Measurements from ENCODE around the gene DLG2.
"Not testable (repeated sequence)": the region's sequence is repeated elsewhere in the genome, so short reads cannot be mapped to it uniquely, and the experiment has no call there.

Gene DLG2

DNA sequence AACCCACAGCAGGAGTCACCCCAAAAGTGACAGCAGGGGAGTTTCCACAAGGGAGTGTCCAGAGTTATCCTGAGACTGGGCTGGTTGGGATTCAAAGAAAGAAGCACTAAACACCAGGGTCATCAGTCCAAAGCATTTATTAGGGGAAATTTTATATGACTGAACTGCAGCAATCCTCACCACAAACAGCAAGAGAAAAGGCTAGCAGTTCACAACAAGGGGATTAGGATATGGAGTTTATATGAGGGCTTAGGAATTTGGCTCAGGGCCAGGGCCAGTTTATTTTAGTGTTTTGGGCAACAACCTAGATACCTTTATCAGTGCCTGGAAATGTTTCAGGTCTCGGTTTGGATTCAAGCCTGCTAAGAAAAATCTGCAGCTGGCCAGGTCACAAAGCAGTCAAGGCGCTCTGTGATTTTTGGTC is 16.1 kb upstream of the DLG2 start:
- Histone ChIP-seq H3K36me3 (ENCODE audit: control insufficient read depth in 2 of 2, insufficient read depth in 2 of 2, low read length in 2 of 2) (no peaks in the 10 kb centered on the region), H3K27me3 (ENCODE audit: control insufficient read depth in 2 of 2, insufficient read depth in 2 of 2, low read length in 2 of 2) (no peaks in the 10 kb centered on the region), H3K9me3 (ENCODE audit: control insufficient read depth in 2 of 2, low read length in 2 of 2) (no peaks in the 10 kb centered on the region), H3K4me3 (ENCODE audit: low read length in 2 of 2) (no peak overlapping the region), H3K4me1 (ENCODE audit: control insufficient read depth in 2 of 2, insufficient read depth in 2 of 2, low read length in 2 of 2) (peaks cover 2 to 7% of the 10 kb centered on the region in 2 donors), H3K27ac (ENCODE audit: low read depth in 2 of 2, low read length in 2 of 2) (no peak overlapping the region), H3K9ac (ENCODE audit: low read depth in 1 of 2, low read length in 2 of 2) (no peak overlapping the region)

GRCh38 chr11:85634747-85635146 is 7.6 kb upstream of the DLG2 start:
- H3K27ac ChIP-seq (ENCODE audit: low read depth in 2 of 2, low read length in 2 of 2): no peak overlapping the region
- H3K9me3 ChIP-seq (ENCODE audit: control insufficient read depth in 2 of 2, low read length in 2 of 2): no peaks in the 10 kb centered on the region
- peaks cover 0 to 2% of the 10 kb centered on the region in 2 donors for H3K4me1 ChIP-seq (ENCODE audit: control insufficient read depth in 2 of 2, insufficient read depth in 2 of 2, low read length in 2 of 2)
- H3K36me3 ChIP-seq (ENCODE audit: control insufficient read depth in 2 of 2, insufficient read depth in 2 of 2, low read length in 2 of 2): peaks cover 17 to 23% of the 10 kb centered on the region in 2 donors
- H3K27me3 ChIP-seq (ENCODE audit: control insufficient read depth in 2 of 2, insufficient read depth in 2 of 2, low read length in 2 of 2): no peaks in the 10 kb centered on the region
- no peak overlapping the region for H3K4me3 ChIP-seq (ENCODE audit: low read length in 2 of 2)
- H3K9ac ChIP-seq (ENCODE audit: low read depth in 1 of 2, low read length in 2 of 2): no peak overlapping the region

DNA sequence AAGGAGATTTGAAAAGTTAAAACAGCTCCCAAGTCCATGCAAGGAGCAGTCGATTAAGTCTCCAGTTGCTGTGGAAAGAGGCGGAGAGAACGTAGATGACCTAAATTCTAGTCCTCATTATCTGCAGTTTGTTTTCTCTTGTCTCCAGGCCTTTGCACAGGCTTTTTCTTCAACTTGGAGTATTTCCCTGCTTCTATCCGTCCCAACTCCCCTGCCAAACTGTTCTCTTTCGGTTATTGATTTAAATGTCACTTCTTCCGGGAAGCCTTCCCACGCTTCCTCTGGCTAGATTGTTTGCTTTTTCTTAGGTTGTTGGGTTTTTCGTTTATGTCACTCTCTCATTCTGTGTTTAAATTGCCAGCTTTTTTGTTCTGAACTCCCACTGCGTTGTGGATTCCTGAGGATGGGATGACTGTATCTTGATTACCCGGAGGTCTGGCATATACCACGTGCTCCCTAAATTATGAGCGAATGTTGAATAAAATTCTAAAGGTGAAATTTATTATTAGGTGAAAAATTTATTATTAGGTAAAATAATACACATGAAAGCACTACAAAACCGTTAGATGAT is 1.7 kb upstream of the DLG2 start:
- peaks cover 3 to 4% of the 10 kb centered on the region in 2 donors for H3K4me1 ChIP-seq (ENCODE audit: control insufficient read depth in 2 of 2, insufficient read depth in 2 of 2, low read length in 2 of 2)
- peak overlapping the region; percentile 76 to 91 for H3K27ac ChIP-seq (ENCODE audit: low read depth in 2 of 2, low read length in 2 of 2)
- H3K36me3 ChIP-seq (ENCODE audit: control insufficient read depth in 2 of 2, insufficient read depth in 2 of 2, low read length in 2 of 2): peaks cover 2 to 5% of the 10 kb centered on the region in 2 donors
- no peaks in the 10 kb centered on the region for H3K27me3 ChIP-seq (ENCODE audit: control insufficient read depth in 2 of 2, insufficient read depth in 2 of 2, low read length in 2 of 2)
- H3K4me3 ChIP-seq (ENCODE audit: low read length in 2 of 2): peak overlapping the region; percentile 95 to 100
- no peaks in the 10 kb centered on the region for H3K9me3 ChIP-seq (ENCODE audit: control insufficient read depth in 2 of 2, low read length in 2 of 2)
- H3K9ac ChIP-seq (ENCODE audit: low read depth in 1 of 2, low read length in 2 of 2): peak overlapping the region; percentile 72 to 79

- no peaks in the 10 kb centered on the region for H3K9me3 ChIP-seq (ENCODE audit: control insufficient read depth in 2 of 2, low read length in 2 of 2)
These were observed 1.0 kb upstream of the DLG2 start, which contains the start of gene TMEM126B for GRCh38 chr11:85627998-85628770. TMEM126B (plus strand) TSS chr11:85628593; CDS start chr11:85628608, 15 bp downstream.

DNA sequence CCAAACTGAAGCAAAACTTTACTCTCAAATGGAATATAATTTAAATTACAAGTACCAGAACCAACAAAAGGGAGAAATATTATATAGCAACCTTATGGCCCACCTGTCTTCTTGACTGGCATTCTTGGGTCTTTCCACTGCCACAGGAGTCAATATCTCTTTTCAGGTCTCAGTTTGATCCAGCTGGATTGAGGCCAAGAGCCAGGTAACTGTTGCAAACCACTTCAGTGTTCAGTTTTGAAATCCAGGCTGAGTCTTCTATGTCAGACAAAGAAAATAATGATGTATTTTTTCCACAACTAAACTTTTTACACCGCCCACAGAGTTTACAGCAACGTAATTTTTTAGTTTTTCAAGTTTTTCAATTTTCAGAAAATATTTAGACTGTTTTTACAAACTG is 648 bp downstream of the DLG2 start:
- Histone ChIP-seq H3K9me3 (ENCODE audit: control insufficient read depth in 2 of 2, low read length in 2 of 2) (no peaks in the 10 kb centered on the region), H3K27ac (ENCODE audit: low read depth in 2 of 2, low read length in 2 of 2) (no peak overlapping the region), H3K9ac (ENCODE audit: low read depth in 1 of 2, low read length in 2 of 2) (no peak overlapping the region), H3K4me3 (ENCODE audit: low read length in 2 of 2) (peak overlapping the region in 1 of 2 donors; percentile 33), H3K4me1 (ENCODE audit: control insufficient read depth in 2 of 2, insufficient read depth in 2 of 2, low read length in 2 of 2) (peaks cover 3 to 4% of the 10 kb centered on the region in 2 donors), H3K36me3 (ENCODE audit: control insufficient read depth in 2 of 2, insufficient read depth in 2 of 2, low read length in 2 of 2) (peaks cover 2 to 5% of the 10 kb centered on the region in 2 donors), H3K27me3 (ENCODE audit: control insufficient read depth in 2 of 2, insufficient read depth in 2 of 2, low read length in 2 of 2) (no peaks in the 10 kb centered on the region)

More at GRCh38 chr11:85627998-85628770, 1.0 kb upstream of the DLG2 start, which contains the start of gene TMEM126B:
- H3K27me3 ChIP-seq (ENCODE audit: control insufficient read depth in 2 of 2, insufficient read depth in 2 of 2, low read length in 2 of 2): no peaks in the 10 kb centered on the region
- H3K4me1 ChIP-seq (ENCODE audit: control insufficient read depth in 2 of 2, insufficient read depth in 2 of 2, low read length in 2 of 2): peaks cover 3 to 4% of the 10 kb centered on the region in 2 donors
- peak within 1 kb of the TSS; percentile 72 to 85 for H3K9ac ChIP-seq (ENCODE audit: low read depth in 1 of 2, low read length in 2 of 2)
- H3K4me3 ChIP-seq (ENCODE audit: low read length in 2 of 2): peak within 1 kb of the TSS; percentile 95 to 100
- H3K36me3 ChIP-seq (ENCODE audit: control insufficient read depth in 2 of 2, insufficient read depth in 2 of 2, low read length in 2 of 2): peaks cover 2 to 5% of the 10 kb centered on the region in 2 donors
- peak within 1 kb of the TSS; percentile 80 to 91 for H3K27ac ChIP-seq (ENCODE audit: low read depth in 2 of 2, low read length in 2 of 2)

- no peaks in the 10 kb centered on the region for H3K36me3 ChIP-seq (ENCODE audit: control insufficient read depth in 2 of 2, insufficient read depth in 2 of 2, low read length in 2 of 2)
- H3K27ac ChIP-seq (ENCODE audit: low read depth in 2 of 2, low read length in 2 of 2): no peak overlapping the region
- no peaks in the 10 kb centered on the region for H3K9me3 ChIP-seq (ENCODE audit: control insufficient read depth in 2 of 2, low read length in 2 of 2)
- H3K4me3 ChIP-seq (ENCODE audit: low read length in 2 of 2): no peak overlapping the region
- H3K9ac ChIP-seq (ENCODE audit: low read depth in 1 of 2, low read length in 2 of 2): no peak overlapping the region
- no peaks in the 10 kb centered on the region for H3K27me3 ChIP-seq (ENCODE audit: control insufficient read depth in 2 of 2, insufficient read depth in 2 of 2, low read length in 2 of 2)
- no peaks in the 10 kb centered on the region for H3K4me1 ChIP-seq (ENCODE audit: control insufficient read depth in 2 of 2, insufficient read depth in 2 of 2, low read length in 2 of 2)
These were observed 6.9 kb downstream of the DLG2 start for GRCh38 chr11:85620256-85620655.

DNA sequence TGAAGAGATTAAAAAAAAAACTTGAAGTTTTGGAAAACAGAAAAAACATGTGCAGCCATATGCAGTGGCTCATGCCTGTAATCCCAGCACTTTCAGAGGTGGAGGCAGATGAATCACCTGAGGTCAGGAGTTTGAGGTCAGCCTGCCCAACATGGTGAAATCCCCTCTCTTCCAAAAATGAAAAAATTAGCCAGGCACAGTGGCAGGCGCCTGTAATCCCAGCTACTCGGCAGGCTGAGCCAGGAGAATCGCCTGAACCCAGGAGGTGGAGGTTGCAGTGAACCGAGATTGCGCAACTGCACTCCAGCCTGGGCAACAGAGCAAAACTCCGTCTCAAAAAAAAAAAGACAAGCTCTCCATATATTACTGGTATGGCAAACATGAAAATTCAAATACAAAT is 7.6 kb downstream of the DLG2 start:
- H3K9ac ChIP-seq (ENCODE audit: low read depth in 1 of 2, low read length in 2 of 2): no peak overlapping the region
- H3K36me3 ChIP-seq (ENCODE audit: control insufficient read depth in 2 of 2, insufficient read depth in 2 of 2, low read length in 2 of 2): no peaks in the 10 kb centered on the region
- H3K27ac ChIP-seq (ENCODE audit: low read depth in 2 of 2, low read length in 2 of 2): no peak overlapping the region
- no peaks in the 10 kb centered on the region for H3K27me3 ChIP-seq (ENCODE audit: control insufficient read depth in 2 of 2, insufficient read depth in 2 of 2, low read length in 2 of 2)
- H3K9me3 ChIP-seq (ENCODE audit: control insufficient read depth in 2 of 2, low read length in 2 of 2): no peaks in the 10 kb centered on the region
- no peak overlapping the region for H3K4me3 ChIP-seq (ENCODE audit: low read length in 2 of 2)
- H3K4me1 ChIP-seq (ENCODE audit: control insufficient read depth in 2 of 2, insufficient read depth in 2 of 2, low read length in 2 of 2): no peaks in the 10 kb centered on the region

DNA sequence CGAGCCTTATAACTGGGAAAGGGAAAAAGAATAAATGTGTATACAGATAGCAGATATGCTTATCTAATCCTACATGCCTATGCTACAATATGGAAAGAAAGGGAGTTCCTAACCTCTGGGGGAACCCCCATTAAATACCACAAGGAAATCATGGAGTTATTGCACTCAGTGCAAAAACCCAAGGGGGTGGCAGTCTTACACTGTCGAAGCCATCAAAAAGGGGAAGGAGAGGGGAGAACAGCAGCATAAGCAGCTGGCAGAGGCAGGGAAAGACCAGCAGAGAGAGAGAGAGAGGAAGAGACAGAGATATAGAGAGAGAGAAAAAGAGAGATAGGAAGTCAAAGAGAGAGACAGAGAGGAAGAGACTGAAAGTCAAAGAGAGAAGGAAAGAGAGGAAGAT is 15.5 kb downstream of the DLG2 start:
- H3K9ac ChIP-seq (ENCODE audit: low read depth in 1 of 2, low read length in 2 of 2); H3K9me3 ChIP-seq (ENCODE audit: control insufficient read depth in 2 of 2, low read length in 2 of 2); H3K4me1 ChIP-seq (ENCODE audit: control insufficient read depth in 2 of 2, insufficient read depth in 2 of 2, low read length in 2 of 2); H3K4me3 ChIP-seq (ENCODE audit: low read length in 2 of 2); H3K27me3 ChIP-seq (ENCODE audit: control insufficient read depth in 2 of 2, insufficient read depth in 2 of 2, low read length in 2 of 2); H3K27ac ChIP-seq (ENCODE audit: low read depth in 2 of 2, low read length in 2 of 2); H3K36me3 ChIP-seq (ENCODE audit: control insufficient read depth in 2 of 2, insufficient read depth in 2 of 2, low read length in 2 of 2): not testable (repeated sequence)

GRCh38 chr11:85609286-85609685 is 17.9 kb downstream of the DLG2 start:
- not testable (repeated sequence) for H3K36me3 ChIP-seq (ENCODE audit: control insufficient read depth in 2 of 2, insufficient read depth in 2 of 2, low read length in 2 of 2); H3K4me1 ChIP-seq (ENCODE audit: control insufficient read depth in 2 of 2, insufficient read depth in 2 of 2, low read length in 2 of 2); H3K4me3 ChIP-seq (ENCODE audit: low read length in 2 of 2)

DNA sequence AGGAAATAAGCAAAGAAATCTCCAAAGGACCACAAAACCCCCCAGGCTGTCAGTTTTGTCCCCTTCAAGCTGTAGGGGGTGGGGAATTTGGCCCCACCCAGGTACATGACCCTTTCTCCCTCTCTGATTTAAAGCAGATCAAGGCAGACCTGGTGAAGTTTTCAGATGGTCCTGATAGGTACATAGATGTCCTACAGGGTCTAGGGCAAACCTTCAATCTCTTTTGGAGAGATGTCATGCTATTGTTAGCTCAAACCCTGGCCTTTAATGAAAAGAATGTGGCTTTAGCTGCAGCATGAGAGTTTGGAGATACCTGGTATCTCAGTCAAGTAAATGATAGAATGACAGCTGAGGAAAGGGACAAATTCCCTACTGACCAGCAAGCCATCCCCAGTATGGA is 18.5 kb downstream of the DLG2 start:
- H3K9me3 ChIP-seq (ENCODE audit: control insufficient read depth in 2 of 2, low read length in 2 of 2); H3K27ac ChIP-seq (ENCODE audit: low read depth in 2 of 2, low read length in 2 of 2); H3K27me3 ChIP-seq (ENCODE audit: control insufficient read depth in 2 of 2, insufficient read depth in 2 of 2, low read length in 2 of 2); H3K4me1 ChIP-seq (ENCODE audit: control insufficient read depth in 2 of 2, insufficient read depth in 2 of 2, low read length in 2 of 2); H3K9ac ChIP-seq (ENCODE audit: low read depth in 1 of 2, low read length in 2 of 2); H3K4me3 ChIP-seq (ENCODE audit: low read length in 2 of 2); H3K36me3 ChIP-seq (ENCODE audit: control insufficient read depth in 2 of 2, insufficient read depth in 2 of 2, low read length in 2 of 2): not testable (repeated sequence)

More at GRCh38 chr11:85609286-85609685, 17.9 kb downstream of the DLG2 start:
- H3K27ac ChIP-seq (ENCODE audit: low read depth in 2 of 2, low read length in 2 of 2); H3K9ac ChIP-seq (ENCODE audit: low read depth in 1 of 2, low read length in 2 of 2); H3K27me3 ChIP-seq (ENCODE audit: control insufficient read depth in 2 of 2, insufficient read depth in 2 of 2, low read length in 2 of 2); H3K9me3 ChIP-seq (ENCODE audit: control insufficient read depth in 2 of 2, low read length in 2 of 2): not testable (repeated sequence)

Measured in mucosa of rectum (tissue), 2 donors.